ENCODE measurements around the gene KIAA1549.
A peak's percentile ranks its signal among the peaks of the same experiment; 100 is the strongest.

Gene KIAA1549

DNA sequence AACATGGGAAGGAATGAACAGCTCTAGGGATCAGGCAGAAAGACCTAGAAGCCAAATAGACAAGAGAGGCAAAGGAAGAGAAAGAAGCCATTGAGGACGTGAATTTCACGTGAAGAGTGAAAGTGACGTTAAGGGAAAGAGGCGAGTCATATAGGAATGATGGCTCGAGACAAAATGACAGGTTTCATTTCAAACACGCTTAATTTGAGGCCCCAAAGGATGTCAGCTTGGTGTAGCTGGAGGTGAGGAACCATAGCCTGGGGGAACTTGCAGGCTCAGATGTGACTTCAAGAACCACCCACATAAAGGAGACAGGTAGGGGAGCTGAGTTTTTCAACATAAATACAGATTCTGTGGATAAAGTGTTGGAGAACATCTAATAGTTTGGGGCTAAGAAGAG, 98.9 kb downstream of the KIAA1549 start:
- no peak for DNase-seq (ENCODE audit: low read depth)

GRCh38 chr7:138881579-138882188, 99.5 kb downstream of the KIAA1549 start:
- DNase-seq (ENCODE audit: low read depth) = no peak

GRCh38 chr7:138880881-138881578, 100.2 kb downstream of the KIAA1549 start:
- DNase-seq (ENCODE audit: low read depth) = no peak

GRCh38 chr7:138879356-138879755, 101.8 kb downstream of the KIAA1549 start:
- DNase-seq (ENCODE audit: low read depth) = no peak

DNA sequence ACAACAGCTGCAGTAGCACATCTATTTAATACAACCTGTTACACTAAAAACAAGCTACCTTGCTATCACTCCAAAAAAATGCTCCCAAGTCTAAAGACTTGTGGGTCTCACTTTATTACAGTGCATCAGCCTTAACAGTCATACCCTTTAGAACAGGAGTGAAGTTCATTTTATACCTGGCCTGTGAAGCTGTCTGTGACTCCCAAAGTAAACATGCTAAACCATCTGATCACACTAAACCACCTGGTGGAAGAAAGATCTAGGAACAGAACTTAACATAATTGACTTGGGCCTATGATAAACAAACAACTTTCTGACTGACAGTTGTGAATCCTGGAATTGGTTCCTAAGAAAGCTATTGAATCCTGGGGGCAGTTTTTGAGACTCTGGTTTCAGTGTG, 102.3 kb downstream of the KIAA1549 start:
- DNase-seq (ENCODE audit: low read depth) = no peak

DNA sequence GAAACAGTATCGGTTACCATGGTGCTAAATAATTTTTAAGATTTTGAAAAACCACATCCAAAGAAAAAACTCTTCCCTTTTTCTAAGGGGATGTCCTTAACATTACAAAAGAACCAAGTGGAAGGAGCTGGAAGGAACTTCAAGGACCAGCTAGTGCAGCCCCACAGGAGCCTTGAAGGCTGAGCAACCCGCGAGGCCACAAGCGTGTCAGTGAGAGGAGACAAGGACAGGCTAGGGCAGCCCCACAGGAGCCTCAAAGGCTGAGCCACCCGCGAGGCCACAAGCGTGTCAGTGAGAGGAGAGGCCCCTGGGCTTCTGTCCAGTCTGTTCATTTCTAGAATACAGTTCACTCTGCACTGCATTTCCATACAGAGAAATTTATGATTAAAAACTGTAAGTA, 103.1 kb downstream of the KIAA1549 start:
- no peak for DNase-seq (ENCODE audit: low read depth)

DNA sequence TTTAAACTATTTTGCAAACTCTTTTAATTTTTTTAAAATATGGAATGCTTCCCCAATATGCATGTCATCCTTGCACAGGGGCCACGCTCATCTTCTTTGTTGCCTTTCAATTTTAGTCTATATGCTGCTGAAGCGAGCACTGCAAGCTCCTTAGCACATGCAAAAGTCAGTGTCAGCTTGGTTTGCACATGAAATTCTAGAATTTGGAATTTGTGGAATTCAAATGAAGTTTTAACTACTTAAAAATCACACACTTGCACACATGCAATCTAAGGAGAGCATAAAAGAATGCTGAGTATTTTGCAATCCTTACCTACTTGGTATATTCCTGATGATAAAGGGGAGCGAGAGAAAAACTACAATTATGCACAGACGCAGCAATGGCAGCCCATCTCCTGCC, 104.9 kb downstream of the KIAA1549 start:
- no peak for DNase-seq (ENCODE audit: low read depth)

DNA sequence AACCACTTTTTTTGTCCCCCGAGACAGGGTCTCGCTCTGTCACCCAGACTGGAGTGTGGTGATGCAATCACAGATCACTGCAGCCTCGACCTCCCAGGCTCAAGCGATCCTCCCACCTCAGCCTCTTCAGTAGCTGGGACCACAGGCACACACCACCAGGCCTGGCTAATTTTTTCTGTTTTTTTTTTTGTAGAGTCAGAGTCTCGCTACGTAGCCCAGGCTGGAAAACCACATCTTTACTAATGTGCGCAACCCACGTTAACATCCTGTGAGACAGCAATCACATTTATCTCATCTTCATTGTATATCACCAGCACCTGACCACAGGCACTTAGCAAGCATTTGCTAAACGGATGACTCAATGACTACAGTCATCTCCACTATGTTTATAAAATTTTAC, 105.4 kb downstream of the KIAA1549 start:
- peak; percentile 54 for DNase-seq (ENCODE audit: low read depth)

DNA sequence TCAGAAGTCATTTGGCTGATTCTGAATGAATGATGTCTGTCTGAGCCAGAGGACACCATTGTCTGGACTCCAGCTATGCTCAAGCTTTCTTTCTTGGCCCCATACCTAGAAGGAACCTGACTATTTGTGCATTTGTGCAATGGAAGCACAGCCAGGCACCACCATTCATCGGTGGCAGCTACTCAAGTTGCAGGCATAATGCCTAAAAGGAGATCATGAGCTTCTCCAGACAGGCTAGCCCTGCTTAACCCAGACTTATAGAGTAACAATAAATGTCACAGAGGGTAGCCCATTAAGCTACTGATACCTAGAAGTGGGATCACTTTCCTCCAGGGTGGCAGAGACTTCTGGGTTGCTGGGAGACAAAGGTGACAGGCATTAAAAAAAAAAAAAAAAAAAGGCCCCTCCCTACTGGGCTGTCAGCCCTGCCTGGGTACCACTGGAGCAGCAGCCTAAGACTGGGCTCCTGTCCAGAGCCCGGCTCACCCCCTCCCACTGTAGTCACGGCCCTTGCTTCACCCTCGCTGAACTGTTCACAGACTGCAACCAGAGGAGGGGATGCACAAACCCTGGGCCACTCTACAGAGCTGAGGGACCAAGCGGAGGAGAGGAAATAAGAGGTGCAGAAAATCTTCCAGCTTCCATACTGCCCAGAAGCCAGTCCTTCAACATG, 107.8 kb downstream of the KIAA1549 start:
- no peak for DNase-seq (ENCODE audit: low read depth)

- DNase-seq (ENCODE audit: low read depth) = no peak
Observed at GRCh38 chr7:138872576-138872975, 108.6 kb downstream of the KIAA1549 start.

GRCh38 chr7:138871814-138872090, 109.4 kb downstream of the KIAA1549 start:
- no peak for DNase-seq (ENCODE audit: low read depth)

- no peak for DNase-seq (ENCODE audit: low read depth)
Observed at GRCh38 chr7:138871065-138871813, 110.0 kb downstream of the KIAA1549 start.

GRCh38 chr7:138869353-138869752, 111.8 kb downstream of the KIAA1549 start:
- DNase-seq (ENCODE audit: low read depth) = no peak

DNA sequence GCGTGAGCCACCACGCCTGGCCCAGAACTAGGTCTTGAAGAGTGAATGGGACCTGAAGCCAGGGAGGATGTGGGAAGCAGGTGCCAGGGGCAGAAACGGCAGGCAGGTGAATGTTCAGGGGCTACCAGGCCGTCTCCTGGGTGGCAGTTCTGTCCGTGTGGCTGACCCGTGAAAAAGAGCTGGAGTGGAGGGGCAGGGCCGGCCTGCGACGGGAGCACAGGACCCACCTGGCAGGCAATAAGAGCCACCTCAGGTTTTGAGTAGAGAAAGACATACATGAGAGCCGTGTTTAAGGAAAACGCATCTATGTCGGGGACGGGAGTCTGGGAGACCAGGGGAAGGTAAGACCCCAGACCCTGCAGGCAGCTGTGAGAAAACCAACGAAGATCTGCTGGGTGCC, 112.5 kb downstream of the KIAA1549 start:
- no peak for DNase-seq (ENCODE audit: low read depth)

- DNase-seq (ENCODE audit: low read depth) = no peak
Observed at GRCh38 chr7:138867744-138868143, 113.4 kb downstream of the KIAA1549 start.

GRCh38 chr7:138866353-138866752, 114.8 kb downstream of the KIAA1549 start:
- no peak for DNase-seq (ENCODE audit: low read depth)

DNA sequence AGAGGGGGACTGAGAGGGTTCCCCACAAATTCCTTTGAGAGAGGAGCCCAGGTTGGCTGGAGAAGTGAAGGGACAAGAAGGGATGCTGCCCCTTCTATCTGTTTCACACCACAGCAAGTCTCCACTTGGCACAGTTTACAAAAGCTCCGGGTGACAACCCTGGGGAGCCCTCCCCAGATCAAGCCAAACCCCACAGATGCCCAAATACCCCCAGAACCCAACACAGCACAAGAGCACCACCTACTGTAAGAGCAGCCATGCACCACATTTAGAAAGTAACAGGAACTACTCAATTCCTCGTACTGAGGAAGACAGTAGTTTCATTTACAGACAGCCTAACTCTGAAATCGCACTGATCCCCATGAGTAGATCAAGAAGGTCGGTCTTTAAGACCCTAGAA, 115.3 kb downstream of the KIAA1549 start:
- peak; percentile 24 for DNase-seq (ENCODE audit: low read depth)

DNA sequence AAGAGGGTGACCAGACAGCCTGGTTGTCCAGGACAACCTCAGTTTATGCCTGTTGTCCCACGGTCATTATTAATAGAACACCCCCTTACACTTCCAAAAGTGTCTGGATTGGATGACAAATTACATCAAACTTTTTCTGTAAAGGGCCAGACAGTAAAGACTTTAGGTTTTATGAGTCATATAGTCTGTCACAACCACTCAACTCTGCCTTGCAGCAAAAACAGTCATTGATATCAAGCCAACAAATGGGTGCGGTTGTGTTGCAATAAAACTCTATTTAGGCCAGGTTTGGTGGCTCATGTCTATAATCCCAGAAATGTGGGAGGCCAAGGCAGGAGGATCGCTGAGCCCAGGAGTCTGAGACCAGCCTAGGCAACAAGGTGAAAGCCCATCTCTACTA, 116.5 kb downstream of the KIAA1549 start:
- DNase-seq (ENCODE audit: low read depth) = no peak

DNA sequence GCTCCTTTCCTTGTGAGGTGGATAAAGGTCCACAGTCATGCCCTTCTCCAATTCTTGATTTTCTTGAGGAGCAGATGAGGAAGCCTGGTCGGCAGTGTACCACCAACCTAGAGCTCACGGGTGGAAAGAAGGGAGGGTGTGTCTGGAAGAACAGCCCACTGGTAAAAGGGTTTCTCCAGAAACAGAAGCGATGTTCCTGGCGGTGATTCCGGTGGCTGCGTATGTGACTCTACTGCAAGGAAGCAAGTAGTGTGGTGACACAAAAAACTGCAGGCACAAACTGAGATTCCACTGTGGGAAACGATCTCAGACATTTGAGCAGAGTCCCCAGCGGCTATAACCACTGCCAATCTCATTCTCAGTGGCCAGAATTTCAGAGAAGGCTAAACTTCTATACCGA, 117.3 kb downstream of the KIAA1549 start:
- DNase-seq (ENCODE audit: low read depth) = no peak

DNA sequence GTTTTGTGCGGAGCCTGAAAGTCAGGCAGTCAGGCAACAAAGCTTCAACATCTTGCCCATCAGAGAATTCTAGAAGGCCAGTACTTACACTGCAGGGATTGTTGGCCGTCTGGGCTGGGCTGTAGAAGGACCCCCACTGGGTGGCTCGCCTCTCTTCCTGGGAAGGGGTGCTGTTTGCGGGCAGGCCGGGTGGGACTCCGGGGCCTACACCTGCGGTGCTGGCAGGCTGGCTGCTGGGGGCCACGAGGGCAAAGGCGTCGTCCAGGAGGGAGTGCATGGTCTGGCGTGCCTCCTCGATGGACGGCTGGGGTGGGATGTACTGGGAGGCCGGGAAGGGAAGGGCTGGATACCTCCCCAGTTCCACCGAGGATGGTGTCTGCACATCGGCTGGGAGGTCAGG, 120.1 kb downstream of the KIAA1549 start:
- no peak for DNase-seq (ENCODE audit: low read depth)

DNA sequence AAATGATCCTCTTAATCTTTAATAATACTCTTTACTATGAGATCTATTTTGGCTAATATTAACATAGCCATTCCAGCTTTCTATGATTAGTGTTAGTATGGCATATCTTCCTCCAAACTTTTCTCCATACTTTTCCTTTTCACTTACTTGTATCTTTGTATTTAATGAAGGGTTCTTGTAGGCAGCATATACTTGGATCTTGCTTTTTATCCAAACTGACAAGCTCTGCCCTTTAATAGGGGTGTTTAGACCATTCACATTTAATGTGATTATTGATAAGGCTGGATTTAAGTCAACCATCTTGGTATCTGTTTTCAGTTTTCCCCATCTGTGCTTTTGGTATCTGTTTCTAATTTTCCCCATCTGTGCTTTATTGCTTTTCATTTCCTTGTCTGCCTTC, 123.5 kb downstream of the KIAA1549 start:
- no peak for DNase-seq (ENCODE audit: low read depth)

DNA sequence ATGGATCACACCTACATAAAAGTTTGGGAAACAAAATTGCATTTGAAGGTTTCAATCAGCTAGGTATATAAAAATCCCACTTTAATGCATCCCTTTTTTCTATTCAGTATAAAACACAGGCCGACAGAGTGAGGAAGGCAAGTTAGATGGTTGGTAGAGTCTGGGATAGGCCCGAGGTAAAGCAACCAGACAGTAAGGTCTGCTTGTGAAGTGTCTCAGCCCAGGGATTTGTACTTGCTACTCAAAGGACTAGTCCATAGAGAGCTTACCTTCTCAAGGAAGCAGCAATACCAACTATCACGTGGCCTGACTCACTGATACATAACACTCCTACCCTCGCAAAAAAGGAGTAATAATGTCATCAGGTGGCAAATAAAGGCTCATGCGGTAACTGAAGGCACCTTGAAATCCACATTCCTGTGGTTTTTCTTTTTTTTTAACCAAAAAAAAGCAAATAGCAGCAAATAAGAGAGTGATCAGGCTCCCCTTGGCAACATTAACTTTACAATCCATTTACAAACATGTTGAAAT, 127.0 kb downstream of the KIAA1549 start:
- DNase-seq (ENCODE audit: low read depth) = no peak

GRCh38 chr7:138853448-138853847, 127.7 kb downstream of the KIAA1549 start:
- DNase-seq (ENCODE audit: low read depth) = no peak

All from stimulated activated CD4-positive, alpha-beta T cell treated with anti-CD3 and anti-CD28 coated beads, Interleukin-2, amount 100 ng/mL, for 4 hours (primary cell).